Occipital lobe (tissue), 2 donors: ENCODE measurements around the gene ADGRA1. TPM values are rescaled to one million over a fixed set of nuclear protein-coding genes. Genes with fewer than 3 reads are reported as not detected.
"Not testable (repeated sequence)": the region's sequence is repeated elsewhere in the genome, so short reads cannot be mapped to it uniquely, and the experiment has no call there.

Experiments
- DNase-seq: peaks from one replicate; lab custom pipeline; 2025; lab: John Stamatoyannopoulos, UW
- total RNA-seq: library from RNA; depleted of rRNA; stranded (reverse); fragments of >200 nt; gene quantifications from one replicate; pipeline ENCODE4 v1.2.3, GENCODE V29; 2014

ADGRA1 gene
- total RNA-seq, 1 donor from 2014 or later: 2.5 TPM

DNA sequence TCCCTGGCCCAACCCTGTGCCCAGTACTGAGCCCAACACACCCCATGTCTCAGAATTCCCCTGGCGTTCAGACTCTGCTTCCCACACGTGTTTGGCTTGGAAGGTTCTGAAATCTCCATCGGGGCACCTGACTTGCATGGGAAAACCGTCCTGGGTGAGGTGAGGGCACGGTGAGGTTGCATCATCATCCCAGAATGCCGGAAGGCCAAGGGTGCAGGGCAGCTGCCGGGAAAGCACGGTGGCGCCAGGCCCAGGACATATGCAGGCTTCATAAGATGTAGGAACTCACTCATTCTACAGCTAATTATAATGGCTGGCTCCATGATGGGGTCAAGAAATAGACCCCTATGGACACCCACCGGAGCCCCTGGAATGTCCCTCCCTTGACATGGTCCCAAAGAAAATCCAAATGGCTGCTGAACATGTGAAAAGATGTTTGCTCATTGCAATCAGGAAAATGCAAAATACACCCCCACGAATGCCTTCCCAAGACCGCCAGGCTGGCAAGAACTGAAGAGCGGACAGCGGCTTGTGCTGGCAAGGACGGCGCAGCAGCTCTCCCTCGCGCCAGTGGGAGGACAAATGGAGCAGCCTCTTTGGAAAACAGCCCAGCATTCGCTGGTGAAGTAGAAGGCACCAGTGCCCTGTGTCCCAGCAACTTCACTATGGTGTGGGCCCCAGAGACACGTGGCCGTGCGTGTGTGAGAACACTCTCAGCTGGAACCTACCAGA is 74.6 kb downstream of the ADGRA1 start:
- peak; percentile 76 for DNase-seq

DNA sequence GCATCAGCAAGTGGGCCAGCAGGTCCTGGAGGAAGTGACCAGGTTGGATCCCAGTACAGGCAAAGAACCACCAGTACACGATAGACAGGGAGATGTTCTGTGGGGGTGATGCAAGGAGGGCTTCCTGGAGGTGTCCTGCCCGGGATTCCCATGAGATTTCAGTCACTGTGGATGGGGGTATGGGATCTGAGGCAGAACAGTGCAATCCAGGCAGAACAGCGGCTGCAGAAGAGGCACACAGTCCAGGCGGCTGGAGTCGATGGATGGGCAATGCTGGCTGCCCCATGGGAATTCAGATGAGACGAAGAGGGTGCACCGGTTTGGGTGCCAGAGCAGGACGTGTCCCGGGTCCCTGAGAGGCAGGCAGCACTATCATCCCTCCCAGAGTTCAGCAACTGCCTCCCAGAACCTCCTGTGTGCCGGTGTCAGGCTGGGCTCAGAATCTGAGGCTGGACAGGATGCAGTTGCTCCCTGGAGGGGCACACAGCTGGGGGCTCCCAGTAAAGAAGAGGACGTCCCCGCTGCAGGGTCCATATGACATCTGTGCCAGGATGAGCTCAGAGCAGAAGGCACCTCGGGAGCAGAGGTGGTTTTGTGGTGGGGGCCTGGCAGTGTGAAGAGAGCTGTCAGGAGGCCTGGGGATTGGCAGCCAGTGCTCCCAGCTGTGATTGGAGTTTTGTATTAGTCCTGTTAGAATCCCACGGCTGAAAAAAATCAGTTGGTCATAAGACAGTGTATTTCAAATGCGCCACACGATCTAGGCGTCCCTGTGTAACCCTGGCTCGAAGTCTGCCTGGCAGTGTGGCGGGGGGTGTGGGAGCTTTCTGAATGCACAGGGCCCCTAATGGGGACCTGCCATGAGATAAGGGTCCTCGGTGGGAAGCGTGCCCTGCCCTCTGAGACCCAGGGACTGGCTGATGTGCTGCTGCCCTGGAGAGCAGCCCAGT is 75.5 kb downstream of the ADGRA1 start:
- DNase-seq: no peak

DNA sequence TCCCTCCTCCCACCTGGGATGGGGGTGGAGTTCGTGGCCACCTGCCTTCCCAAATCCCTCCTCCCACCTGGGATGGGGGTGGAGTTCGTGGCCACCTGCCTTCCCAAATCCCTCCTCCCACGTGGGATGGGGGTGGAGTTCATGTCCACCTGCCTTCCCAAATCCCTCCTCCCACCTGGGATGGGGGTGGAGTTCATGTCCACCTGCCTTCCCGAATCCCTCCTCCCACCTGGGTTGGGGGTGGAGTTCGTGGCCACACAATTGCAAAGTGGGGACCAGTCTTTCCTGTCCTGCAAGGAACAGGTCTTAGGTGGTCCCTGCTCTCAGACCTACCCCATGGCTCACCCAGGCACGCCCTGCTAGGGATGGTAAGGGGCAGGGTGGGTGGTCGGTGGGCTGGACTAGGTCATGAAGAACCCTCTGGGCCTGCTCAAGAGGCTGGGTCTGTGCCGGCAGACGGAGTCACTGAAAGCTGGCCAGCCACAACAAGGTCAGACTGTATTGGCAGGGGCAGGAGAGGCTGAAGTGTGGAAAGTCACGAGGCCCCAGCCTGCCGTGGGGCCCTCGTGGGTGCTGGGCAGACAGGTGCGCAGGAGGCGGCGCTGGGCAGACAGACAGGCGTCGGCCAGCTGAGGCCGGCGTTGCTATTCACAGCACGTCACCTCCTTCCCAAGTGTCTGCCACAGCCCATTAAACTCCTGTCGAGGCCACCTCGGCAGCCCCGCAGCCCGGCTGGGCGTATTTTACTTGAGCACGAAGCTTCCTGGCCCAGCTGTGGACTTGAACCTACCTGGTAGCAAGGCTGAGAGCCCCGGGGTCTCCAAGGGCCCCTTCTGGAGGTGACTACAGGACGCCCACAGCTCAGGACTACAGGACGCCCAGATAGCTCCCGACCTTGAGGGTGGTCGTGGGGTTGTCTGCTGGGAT is 76.4 kb downstream of the ADGRA1 start:
- no peak for DNase-seq

DNA sequence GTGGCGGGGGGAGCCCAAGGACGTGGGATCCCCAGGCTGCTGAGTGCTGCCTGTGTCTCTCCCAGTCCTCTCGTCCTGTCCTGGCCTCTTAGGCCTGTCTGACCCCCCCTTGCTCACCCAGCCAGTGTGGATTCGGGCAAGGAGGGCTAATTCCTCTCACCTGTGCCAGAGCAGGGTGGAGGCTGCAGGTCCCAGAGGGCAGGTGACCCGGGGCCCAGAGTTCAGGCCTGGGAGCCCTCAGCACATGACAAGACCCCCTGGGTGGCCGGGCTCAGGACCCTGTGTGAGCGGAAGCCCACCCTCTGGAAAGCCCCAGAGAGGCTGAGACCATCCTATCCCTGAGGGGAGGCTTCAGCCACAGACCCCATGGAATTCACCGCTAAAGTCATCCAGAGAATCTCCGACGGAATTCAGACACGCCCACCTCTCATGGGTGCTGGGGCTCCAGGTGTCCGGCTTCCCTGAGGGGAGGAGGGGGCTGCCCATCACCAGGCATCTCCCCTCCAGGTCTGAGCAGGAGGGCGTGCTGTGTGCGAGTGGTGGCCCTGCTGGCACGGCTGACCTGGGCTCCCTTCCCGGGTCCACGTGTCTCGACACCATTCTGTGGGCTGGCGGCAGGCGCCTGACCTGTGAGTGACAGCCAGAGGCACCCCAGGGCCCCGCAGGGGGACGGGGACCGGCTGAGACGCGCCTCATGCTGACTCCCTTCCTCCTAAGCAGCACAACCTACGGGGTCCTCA is 77.3 kb downstream of the ADGRA1 start:
- DNase-seq: no peak

DNA sequence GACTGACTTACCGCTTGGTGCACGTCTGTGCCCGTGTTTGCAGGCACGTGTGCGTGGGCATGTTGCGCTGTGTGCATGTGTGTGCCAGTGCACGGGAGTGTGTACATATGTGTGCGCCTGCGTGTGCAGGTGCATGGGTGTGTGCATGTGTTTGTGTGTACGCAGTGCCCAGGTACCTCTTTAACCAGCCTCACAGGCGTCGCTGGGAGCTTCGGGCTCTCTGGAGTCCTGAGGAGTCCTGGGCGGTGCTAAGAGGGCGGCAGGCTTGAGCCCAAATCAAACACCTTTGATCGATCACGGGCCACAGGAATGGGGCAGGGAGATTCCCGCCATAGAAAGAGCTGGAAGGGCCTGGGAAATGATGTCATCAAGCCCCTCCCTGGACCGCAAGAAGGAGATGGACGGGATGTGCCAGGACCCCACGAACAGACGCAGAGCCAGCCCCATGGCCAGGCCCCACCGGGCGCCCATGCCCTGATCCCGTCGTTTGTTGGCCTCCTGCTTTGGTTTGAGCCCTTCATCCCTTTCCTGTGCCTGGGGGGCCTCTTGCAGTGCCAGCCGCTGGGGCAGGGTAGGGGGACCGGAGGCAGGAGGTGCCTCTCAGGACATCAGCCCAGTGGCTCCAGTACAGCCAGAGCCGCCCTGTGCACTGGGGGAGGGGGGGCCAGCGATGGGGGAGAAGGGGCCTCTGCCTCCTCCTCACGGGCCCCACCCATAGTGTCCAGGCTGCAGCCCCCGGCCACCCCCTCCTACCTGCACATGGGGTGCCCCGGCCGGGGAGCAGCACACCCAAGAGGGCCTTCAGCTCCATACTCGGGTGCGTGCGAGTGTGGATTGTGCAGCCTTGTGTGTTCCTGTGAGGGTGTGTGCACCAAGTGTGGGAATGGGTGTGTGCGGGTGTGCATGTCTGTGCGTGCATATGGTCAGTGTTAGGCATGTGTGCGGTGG is 78.1 kb downstream of the ADGRA1 start:
- DNase-seq: no peak

DNA sequence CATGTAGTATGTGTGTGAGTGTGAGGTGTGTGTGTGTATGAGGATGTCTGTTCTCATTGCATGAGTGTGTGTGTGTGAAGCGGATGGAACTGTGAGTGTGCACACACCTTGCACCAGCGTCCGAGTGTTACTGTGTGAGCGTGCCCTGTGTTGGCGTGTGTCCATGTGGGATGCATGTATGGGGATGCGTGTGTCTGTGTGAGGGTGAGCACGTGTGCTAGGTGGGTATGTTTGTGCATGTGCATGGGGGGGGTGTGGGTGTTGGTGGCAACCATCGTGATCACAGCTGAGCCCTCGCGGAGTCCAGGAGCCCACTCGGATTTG is 78.7 kb downstream of the ADGRA1 start:
- no peak for DNase-seq

DNA sequence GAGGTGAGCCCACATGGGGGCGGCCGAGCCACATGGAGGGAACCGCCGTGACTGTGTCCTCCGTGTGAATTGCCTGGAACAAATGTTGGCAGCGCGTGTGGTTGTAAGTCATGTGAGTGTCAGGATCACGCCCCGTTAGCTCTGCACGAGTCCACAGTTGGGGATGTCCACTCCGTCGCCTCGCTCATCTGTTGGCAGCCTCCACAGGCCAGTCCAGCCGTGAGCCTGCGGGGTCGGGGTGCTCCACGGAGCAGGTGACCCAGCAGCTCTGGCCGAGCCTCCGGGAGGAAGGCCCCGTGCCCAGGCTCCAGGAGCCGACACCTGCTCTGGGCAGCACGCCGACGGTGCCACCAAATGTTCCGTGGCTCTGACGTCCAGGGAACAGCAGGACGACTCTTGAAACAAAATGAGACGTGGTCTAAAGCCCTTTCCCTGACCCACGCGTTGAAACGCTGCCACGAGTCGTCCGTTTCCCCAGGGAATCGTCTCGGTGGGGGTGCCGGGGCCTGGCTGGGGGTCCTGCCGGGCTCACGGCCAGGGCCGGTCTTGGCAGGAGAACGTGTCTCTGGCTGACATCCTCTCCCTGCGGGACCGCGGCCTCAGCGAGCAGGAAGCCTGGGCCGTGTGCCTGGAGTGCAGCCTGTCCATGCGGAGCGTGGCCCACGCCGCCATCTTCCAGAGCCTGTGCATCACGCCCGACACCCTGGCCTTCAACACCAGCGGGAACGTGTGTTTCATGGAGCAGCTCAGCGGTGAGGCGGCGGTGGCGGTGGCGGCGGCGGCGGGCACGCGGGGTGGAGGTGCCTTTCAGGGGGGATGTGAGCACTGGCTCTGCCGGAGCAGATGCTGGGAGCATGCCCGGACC is 79.3 kb downstream of the ADGRA1 start:
- no peak for DNase-seq

DNA sequence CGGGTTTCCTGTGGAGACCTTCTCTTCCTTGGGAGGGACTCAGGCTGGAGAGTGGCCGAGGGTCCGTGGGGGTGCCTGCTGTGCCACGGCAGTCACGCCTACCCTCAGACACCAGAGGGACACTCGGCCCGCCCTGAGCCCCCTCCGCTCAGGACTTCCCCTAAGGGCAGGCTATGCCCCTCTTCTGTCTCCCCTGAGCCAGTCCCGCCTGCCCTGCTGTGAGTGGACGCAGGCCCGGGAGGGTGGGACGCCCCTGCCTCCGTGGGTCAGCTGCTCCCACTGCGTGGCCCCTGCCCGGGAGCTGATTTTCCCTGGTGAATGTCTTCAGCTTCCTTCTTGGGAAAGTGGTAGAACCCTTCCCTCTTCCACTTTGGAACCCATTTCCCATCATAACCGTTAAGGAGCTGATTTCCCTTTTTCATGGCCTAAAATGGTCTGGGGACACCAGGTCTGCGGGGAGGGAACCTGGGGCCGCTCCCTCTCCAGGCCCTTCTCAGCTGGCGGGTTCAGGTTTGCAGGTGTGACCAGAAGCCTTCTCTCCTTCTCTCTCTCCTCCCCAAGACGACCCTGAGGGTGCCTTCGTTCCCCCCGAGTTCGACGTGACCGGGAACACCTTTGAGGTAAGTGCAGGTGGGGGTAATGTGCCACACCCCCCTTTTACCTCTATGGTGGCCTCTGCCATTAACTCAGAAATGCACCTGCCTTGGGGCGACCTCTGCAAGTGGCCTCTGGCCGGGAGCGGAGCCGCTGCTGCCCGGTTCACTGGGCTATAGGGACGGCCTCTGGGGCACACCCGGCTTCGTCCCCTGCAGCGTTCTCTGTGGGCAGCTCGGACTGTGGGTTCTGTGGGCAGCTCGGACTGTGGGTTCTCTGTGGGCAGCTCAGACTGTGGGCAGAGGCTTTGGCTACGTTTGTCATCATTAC is 80.2 kb downstream of the ADGRA1 start:
- DNase-seq: no peak

DNA sequence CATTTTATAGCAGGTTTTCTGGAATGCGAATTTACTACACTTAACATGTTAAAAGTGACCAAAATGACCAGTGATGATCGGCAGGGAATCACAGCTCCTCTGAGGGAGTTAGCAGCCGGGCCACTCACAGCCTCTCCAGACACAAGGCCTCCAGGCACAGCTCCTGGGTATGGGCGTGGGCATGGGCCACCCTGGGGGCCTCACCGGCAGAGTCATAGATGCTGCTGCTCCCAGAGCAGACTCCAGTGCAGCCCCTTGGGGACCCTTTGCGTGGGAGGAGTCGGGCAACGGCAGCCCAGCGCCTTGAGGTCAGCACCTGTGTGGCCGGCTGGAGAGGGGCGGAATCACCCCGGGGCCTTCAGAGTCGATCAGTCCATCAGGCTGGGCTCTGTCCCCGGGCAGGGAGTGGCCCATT is 80.9 kb downstream of the ADGRA1 start:
- DNase-seq: no peak

DNA sequence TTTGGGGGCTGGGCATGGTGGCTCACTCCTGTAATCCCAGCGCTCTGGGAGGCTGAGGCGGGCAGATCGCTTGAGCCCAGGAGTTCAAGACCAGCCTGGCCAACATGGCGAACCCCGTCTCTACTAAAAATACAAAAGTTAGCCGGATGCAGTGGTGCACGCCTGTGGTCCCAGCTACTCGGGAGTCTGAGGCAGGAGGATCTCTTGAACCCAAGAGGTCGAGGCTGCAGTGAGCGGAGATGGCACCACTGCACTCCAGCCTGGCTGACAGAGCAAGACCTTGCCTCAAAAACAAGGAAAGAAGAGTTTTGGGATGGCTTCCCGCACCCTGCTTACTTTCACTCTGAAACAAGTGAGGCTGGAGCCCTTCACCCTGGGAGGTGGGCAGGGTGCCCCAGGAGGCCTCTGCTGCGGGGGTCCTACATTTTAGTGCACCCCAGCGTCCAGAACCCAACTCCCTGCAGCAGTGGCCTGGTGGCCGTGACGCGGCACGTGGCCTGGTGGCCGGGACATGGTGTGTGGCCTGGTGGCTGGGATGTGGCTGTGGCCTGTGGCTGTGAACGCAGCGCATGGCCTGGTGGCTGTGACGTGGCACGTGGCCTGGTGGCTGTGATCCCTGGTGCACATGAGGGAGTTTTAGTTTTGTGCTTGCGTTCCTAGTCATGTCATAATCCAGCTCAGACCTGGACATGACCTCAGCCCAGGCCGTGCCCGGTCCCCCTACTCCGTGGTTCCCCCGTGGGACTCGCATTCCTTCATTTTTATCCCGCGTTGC is 81.6 kb downstream of the ADGRA1 start:
- no peak for DNase-seq

DNA sequence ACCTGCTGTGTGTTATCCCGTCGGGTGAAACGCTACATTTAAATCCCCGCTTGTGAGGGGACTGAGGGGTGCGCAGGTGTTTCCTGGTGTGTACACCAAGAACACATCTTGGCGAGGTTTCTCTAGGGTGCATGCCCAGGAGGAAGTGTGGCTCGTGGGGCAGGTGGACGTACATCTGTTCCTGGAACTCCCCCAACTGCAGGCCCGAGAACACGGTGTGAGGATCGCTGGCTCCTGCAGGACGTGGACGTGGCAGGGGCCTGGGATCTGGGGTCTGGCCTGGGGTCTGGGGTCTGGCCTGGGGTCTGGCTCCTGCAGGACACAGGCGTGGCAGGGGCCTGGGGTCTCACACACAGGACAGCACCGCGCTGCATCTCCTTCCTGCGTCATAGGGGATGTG is 82.4 kb downstream of the ADGRA1 start:
- DNase-seq: no peak

DNA sequence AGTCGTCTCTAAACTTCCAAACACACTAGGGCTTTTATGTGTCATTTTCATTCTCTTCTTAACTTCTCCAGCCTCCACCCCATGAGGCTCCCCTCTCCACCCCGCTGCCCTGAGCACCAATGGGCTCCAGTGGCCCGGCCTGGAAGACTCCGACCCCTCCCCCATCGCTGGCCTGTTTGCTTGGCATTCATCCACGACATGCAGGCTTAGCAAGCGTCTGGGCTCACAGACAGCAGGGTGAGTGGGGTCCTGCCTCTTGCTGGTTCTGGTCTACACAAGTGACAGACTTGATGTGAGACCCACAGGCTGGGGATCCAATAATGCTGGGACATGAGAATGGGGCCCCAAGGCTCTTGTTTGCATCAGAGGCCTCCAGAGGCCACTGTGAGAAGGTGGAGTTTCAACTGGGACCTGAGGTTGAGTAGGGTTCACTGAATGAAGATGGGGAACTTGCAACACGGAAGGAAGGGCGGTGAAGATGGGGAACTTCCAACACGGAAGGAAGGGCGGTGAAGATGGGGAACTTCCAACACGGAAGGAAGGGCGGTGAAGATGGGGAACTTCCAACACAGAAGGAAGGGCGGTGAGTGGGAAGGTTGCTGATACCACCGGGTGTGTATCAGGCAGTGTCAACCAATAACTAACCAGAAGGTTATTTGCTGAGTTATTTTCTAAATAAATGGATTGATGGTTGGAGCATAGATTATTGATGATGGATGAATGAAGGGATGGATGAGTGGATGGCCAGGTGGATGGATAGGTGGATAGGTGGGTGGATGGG is 86.3 kb downstream of the ADGRA1 start:
- no peak for DNase-seq

DNA sequence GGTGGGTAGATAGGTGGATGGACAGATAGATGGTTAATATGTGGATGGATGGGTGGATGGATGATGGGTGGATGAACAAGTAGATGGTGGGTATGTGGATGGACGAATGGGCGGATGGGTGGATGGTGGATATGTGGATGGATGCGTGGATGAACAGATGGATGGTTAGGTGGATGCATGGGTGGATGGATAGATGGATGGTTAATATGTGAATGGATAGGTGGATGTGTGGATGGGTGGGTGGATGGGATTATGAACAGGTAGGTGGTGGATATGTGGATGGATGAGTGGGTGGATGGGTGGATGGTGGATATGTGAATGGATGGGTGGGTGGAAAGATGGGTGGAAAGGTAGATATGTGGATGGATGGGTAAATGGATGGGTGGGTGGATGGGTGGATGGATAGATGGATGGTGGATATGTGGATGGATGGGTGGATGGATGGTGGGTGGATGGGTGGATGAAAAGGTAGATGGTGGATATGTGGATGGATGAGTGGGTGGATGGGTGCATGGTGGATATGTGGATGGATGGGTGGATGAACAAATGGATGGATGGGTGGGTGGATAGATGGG is 87.1 kb downstream of the ADGRA1 start:
- DNase-seq: no peak

DNA sequence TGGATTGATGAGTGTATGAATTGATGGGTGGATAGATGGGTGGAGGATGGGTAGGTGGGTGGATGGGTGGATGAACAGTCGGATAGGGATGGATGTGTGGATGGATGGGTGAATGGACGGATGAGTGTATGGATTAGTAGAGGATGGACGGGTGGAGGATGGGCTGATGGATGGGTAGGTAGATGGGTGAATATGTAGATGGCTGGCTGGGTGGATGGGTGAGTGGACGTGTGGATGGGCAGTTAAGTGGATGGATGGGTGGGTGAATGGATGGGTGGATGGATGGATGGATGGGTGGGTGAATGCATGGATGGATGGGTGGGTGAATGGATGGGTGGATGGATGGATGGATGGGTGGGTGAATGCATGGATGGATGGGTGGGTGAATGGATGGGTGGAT is 87.9 kb downstream of the ADGRA1 start:
- not testable (repeated sequence) for DNase-seq

DNA sequence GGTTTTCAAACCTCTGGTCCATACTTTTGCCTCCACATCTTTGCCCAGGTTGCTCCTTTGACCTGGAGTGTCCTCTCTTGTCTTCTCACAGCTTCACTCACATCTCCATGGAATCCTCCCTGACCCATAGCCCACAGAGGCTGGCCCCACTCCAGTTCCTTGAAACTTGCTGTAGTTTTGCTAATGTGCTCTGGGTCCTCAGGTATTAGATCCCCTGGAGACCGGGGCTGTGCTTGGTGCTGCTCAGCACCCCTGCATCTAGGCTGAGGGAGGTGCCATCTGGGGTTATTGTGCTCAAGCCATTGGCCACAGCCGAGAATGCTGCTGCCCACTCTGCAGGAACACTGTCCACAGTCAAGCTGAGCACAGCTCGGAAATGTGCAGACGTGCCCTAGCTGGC is 88.8 kb downstream of the ADGRA1 start:
- DNase-seq: no peak
